H1 (cell line): ENCODE results near the gene PABPC1L2A. TPM values are rescaled to one million over a fixed set of nuclear protein-coding genes. Genes with fewer than 3 reads are reported as not detected.

Experiments
- CTCF ChIA-PET: fragments of 300-600 bp; sonication (Branson Sonifier 250); formaldehyde crosslinking; loops from one replicate; lab custom pipeline; 2021; ENCODE audit not compliant: partially characterized antibody; lab: Charles Lee
- POLR2A ChIA-PET: fragments of 300-600 bp; sonication (Branson Sonifier 250); formaldehyde crosslinking; loops from one replicate; lab custom pipeline; 2021; ENCODE audit warnings: inconsistent platforms; ENCODE audit not compliant: partially characterized antibody; lab: Charles Lee
- DNase-seq, 2 experiments: peaks; one replicate each; pipeline versions ENCODE4 v3.0.0 to v3.0.0-alpha.2; 2010 to 2022; ENCODE audit warnings: low spot score in 2 of 2, low read depth in 1 of 2, mixed read lengths in 1 of 2
- FAIRE-seq: peaks from 2 replicates; lab custom pipeline; 2011; peaks lifted over from hg19 to GRCh38; lab: Jason Lieb, UNC
- H2AFZ ChIP-seq: 2 replicates; pipeline ENCODE4 v1.8.1; 2012; ENCODE audit warnings: low read length, inconsistent platforms
- H2AK5ac ChIP-seq: 2 replicates; pipeline ENCODE4 v1.6.1; 2013; ENCODE audit warnings: low read depth, low read length
- H2BK120ac ChIP-seq: replicated peaks from 2 replicates; pipeline ENCODE3; 2013; ENCODE audit warnings: low read depth, low read length, inconsistent platforms
- H2BK12ac ChIP-seq: 2 replicates; pipeline ENCODE4 v1.6.1; 2013; ENCODE audit warnings: low read depth, low read length
- H2BK15ac ChIP-seq: 2 replicates; pipeline ENCODE4 v1.6.1; 2013; ENCODE audit warnings: low read length
- H2BK20ac ChIP-seq: 2 replicates; pipeline ENCODE4 v1.6.1; 2013; ENCODE audit warnings: low read length
- H2BK5ac ChIP-seq: 2 replicates; pipeline ENCODE4 v1.6.1; 2013; ENCODE audit warnings: low read depth, low read length
- H3K14ac ChIP-seq: 2 replicates; pipeline ENCODE4 v1.6.1; 2013; ENCODE audit warnings: inconsistent platforms; ENCODE audit not compliant: insufficient read length
- H3K18ac ChIP-seq: 2 replicates; pipeline ENCODE4 v1.6.1; 2013; ENCODE audit warnings: low read length; ENCODE audit errors: extremely low read depth
- H3K23ac ChIP-seq: 2 replicates; pipeline ENCODE4 v1.6.1; 2013; ENCODE audit warnings: inconsistent platforms; ENCODE audit not compliant: insufficient read length
- H3K23me2 ChIP-seq: 2 replicates; pipeline ENCODE4 v1.6.1; 2013; ENCODE audit warnings: low read depth, low read length
- H3K27ac ChIP-seq: 2 replicates; pipeline ENCODE4 v1.6.1; 2011; ENCODE audit warnings: low read depth, low read length, inconsistent platforms
- H3K27me3 ChIP-seq, 4 experiments: replicated peaks in 1 of 4; 1 replicate in 1 of 4; 2 replicates in 3 of 4; pipeline versions ENCODE4 v1.6.1 to v1.8.1; 2011 to 2013; ENCODE audit warnings: low read length in 3 of 4, mild to moderate bottlenecking in 3 of 4, inconsistent platforms in 2 of 4, mixed read lengths in 2 of 4, moderate library complexity in 1 of 4; ENCODE audit not compliant: control insufficient read depth in 3 of 4, insufficient read depth in 3 of 4; ENCODE audit errors: extremely low read depth in 1 of 4
- H3K36me3 ChIP-seq, 4 experiments: 2 replicates each; pipeline versions ENCODE4 v1.6.1 to v1.8.1; 2011 to 2013; ENCODE audit warnings: mild to moderate bottlenecking in 4 of 4, low read length in 3 of 4, moderate library complexity in 2 of 4, control low read depth in 1 of 4, inconsistent platforms in 1 of 4; ENCODE audit not compliant: insufficient read depth in 4 of 4, control insufficient read depth in 2 of 4
- H3K4ac ChIP-seq: replicated peaks from 2 replicates; pipeline ENCODE3; 2013; ENCODE audit warnings: low read length, low read depth, mixed read lengths, inconsistent platforms; ENCODE audit not compliant: insufficient read length
- H3K4me1 ChIP-seq, 4 experiments: replicated peaks in 1 of 4; 1 replicate in 1 of 4; 2 replicates in 3 of 4; pipeline versions ENCODE4 v1.6.1 to v1.8.1; 2011 to 2013; ENCODE audit warnings: low read length in 3 of 4, inconsistent platforms in 2 of 4, mixed read lengths in 1 of 4; ENCODE audit not compliant: insufficient read depth in 4 of 4, control insufficient read depth in 3 of 4
- H3K4me2 ChIP-seq, 2 experiments: 2 replicates each; pipeline versions ENCODE4 v1.6.1 to v1.8.1; 2011 to 2013; ENCODE audit warnings: low read depth in 2 of 2, low read length in 2 of 2, control low read depth in 1 of 2, inconsistent platforms in 1 of 2, mild to moderate bottlenecking in 1 of 2; ENCODE audit not compliant: insufficient read depth in 1 of 2
- H3K4me3 ChIP-seq, 4 experiments: fragments of 200-600, 300-600 bp in 1 of 4; sonication (generic), shearing (Covaris generic), sonication (Bioruptor Twin) in 1 of 4; 2 replicates each; pipeline versions ENCODE4 v1.5.1 to v1.8.1; 2011 to 2016; ENCODE audit warnings: low read length in 4 of 4, low read depth in 3 of 4, control low read depth in 2 of 4, inconsistent platforms in 2 of 4, mild to moderate bottlenecking in 2 of 4, mixed read lengths in 1 of 4, moderate library complexity in 1 of 4; ENCODE audit not compliant: insufficient read depth in 2 of 4; ENCODE audit errors: extremely low read depth in 1 of 4
- H3K56ac ChIP-seq: replicated peaks from 2 replicates; pipeline ENCODE3; 2013; ENCODE audit warnings: low read depth, mild to moderate bottlenecking, mixed read lengths, low read length, inconsistent platforms; ENCODE audit not compliant: insufficient read length
- H3K79me1 ChIP-seq: 2 replicates; pipeline ENCODE4 v1.6.1; 2013; ENCODE audit warnings: low read depth, low read length, control low read depth
- H3K79me2 ChIP-seq, 2 experiments: 2 replicates each; pipeline versions ENCODE4 v1.6.1 to v1.8.1; 2012 to 2013; ENCODE audit warnings: low read length in 2 of 2, mild to moderate bottlenecking in 2 of 2, inconsistent platforms in 1 of 2; ENCODE audit not compliant: insufficient read depth in 2 of 2, control insufficient read depth in 1 of 2
- H3K9ac ChIP-seq, 4 experiments: replicated peaks in 1 of 4; 1 replicate in 1 of 4; 2 replicates in 3 of 4; pipeline versions ENCODE4 v1.6.1 to v1.8.1; 2011 to 2013; ENCODE audit warnings: low read depth in 3 of 4, low read length in 3 of 4, control low read depth in 2 of 4, mild to moderate bottlenecking in 2 of 4, moderate library complexity in 2 of 4, inconsistent platforms in 1 of 4; ENCODE audit errors: extremely low read depth in 1 of 4
- H3K9me3 ChIP-seq, 2 experiments: 2 replicates each; pipeline versions ENCODE4 v1.6.1 to v1.8.1; 2012 to 2013; ENCODE audit warnings: mild to moderate bottlenecking in 2 of 2, moderate library complexity in 2 of 2, control low read depth in 1 of 2, inconsistent platforms in 1 of 2, low read depth in 1 of 2, low read length in 1 of 2, mixed read lengths in 1 of 2; ENCODE audit not compliant: insufficient read depth in 2 of 2
- H4K20me1 ChIP-seq, 2 experiments: replicated peaks in 1 of 2; 2 replicates each; pipeline versions ENCODE3 to v1.8.1; 2011 to 2013; ENCODE audit warnings: inconsistent platforms in 2 of 2, low read length in 2 of 2, mild to moderate bottlenecking in 1 of 2; ENCODE audit not compliant: insufficient read depth in 2 of 2, control insufficient read depth in 1 of 2
- H4K5ac ChIP-seq: 2 replicates; pipeline ENCODE4 v1.6.1; 2013; ENCODE audit warnings: low read length, low read depth, mixed read lengths, inconsistent platforms; ENCODE audit not compliant: insufficient read length
- H4K8ac ChIP-seq: 2 replicates; pipeline ENCODE4 v1.8.0; 2013; ENCODE audit warnings: mild to moderate bottlenecking, moderate library complexity, low read length, inconsistent platforms; ENCODE audit not compliant: insufficient read depth; ENCODE audit errors: extremely low read depth
- H4K91ac ChIP-seq: replicated peaks from 2 replicates; pipeline ENCODE3; 2013; ENCODE audit warnings: low read length, mixed read lengths, inconsistent platforms; ENCODE audit not compliant: insufficient read length
- EGR1 ChIP-seq: IDR thresholded peaks from 2 replicates; pipeline ENCODE4 v1.6.1; 2011; ENCODE audit warnings: low read depth, low read length, borderline replicate concordance
- EP300 ChIP-seq, 2 experiments: IDR thresholded peaks; 1 replicate in 1 of 2; 2 replicates in 1 of 2; pipeline ENCODE4 v1.6.1; 2011 to 2012; ENCODE audit warnings: low read depth in 2 of 2, low read length in 2 of 2, mild to moderate bottlenecking in 2 of 2, borderline replicate concordance in 1 of 2, inconsistent platforms in 1 of 2, moderate library complexity in 1 of 2
- HDAC2 ChIP-seq, 2 experiments: fragments of 300-600 bp in 1 of 2; sonication (generic) in 1 of 2; IDR thresholded peaks; 2 replicates each; pipeline ENCODE4 v1.6.1; 2011 to 2012; ENCODE audit warnings: low read depth in 2 of 2, low read length in 2 of 2, mild to moderate bottlenecking in 2 of 2, moderate library complexity in 2 of 2, borderline replicate concordance in 1 of 2, inconsistent platforms in 1 of 2
- KDM5A ChIP-seq: fragments of 200-600 bp; IDR thresholded peaks from 2 replicates; pipeline ENCODE4 v1.7.1; 2012; ENCODE audit warnings: mild to moderate bottlenecking, low read length, inconsistent platforms, mixed read lengths
- MAFK ChIP-seq: IDR thresholded peaks from 2 replicates; pipeline ENCODE4 v1.6.1; 2012; ENCODE audit warnings: low read depth, mild to moderate bottlenecking, improper control_type of control experiment, low read length
- RFX5 ChIP-seq: IDR thresholded peaks from 2 replicates; pipeline ENCODE4 v1.6.1; 2011; ENCODE audit warnings: low read depth, low read length, improper control_type of control experiment, borderline replicate concordance
- SAP30 ChIP-seq: fragments of 300-600 bp; sonication (generic); IDR thresholded peaks from 2 replicates; pipeline ENCODE4 v1.7.1; 2012; ENCODE audit warnings: low read length, moderate library complexity, mild to moderate bottlenecking, inconsistent platforms; ENCODE audit not compliant: insufficient read depth, insufficient replicate concordance
- SIN3A ChIP-seq, 2 experiments: IDR thresholded peaks in 1 of 2; conservative IDR thresholded peaks in 1 of 2; 2 replicates each; pipeline ENCODE4 v1.6.1; 2011 to 2012; ENCODE audit warnings: low read length in 2 of 2, improper control_type of control experiment in 1 of 2, low read depth in 1 of 2, mild to moderate bottlenecking in 1 of 2
- TCF12 ChIP-seq: IDR thresholded peaks from 2 replicates; pipeline ENCODE4 v1.6.1; 2011; ENCODE audit warnings: low read depth, mild to moderate bottlenecking, low read length
- WGBS, 2 experiments: shearing (Covaris generic) in 1 of 2; methylation state at CpG; one replicate each; pipeline versions ENCODE4 v1.1.6 to v1.1.7; 2013 to 2015; ENCODE audit warnings: low lambda C conversion rate in 2 of 2, mixed read lengths in 2 of 2, inconsistent platforms in 1 of 2, low coverage in 1 of 2, missing lambda C conversion rate in 1 of 2; ENCODE audit not compliant: insufficient replicate concordance in 2 of 2, insufficient coverage in 1 of 2, insufficient read length in 1 of 2; ENCODE audit errors: extremely low coverage in 1 of 2, missing lambda C conversion rate in 1 of 2; 5-methylcytosine and 5-hydroxymethylcytosine counted together
- polyA plus RNA-seq, 7 experiments: library from polyadenylated mRNA; depleted of rRNA in 3 of 7; stranded (reverse) in 5 of 7; unstranded in 2 of 7; fragments of >200 nt in 5 of 7; fragments of 200-250 nt in 2 of 7; gene quantifications; 1 replicate in 5 of 7; 2 replicates in 1 of 7; 4 replicates in 1 of 7; pipeline versions ENCODE4 v1.2.1 to v1.2.3, GENCODE V29; 2011 to 2013; ENCODE audit warnings: missing spikeins in 2 of 7, mixed read lengths in 2 of 7
- total RNA-seq: library from RNA; stranded (reverse); fragmentation: NEBNext Ultra II Directional; extraction: Animal tissue kit (Norgen Biotek cat#: 25700); gene quantifications from 2 replicates; pipeline ENCODE4 v1.2.1, GENCODE V29; 2021
- TF ChIP-seq, protein P1 (sequence below): IDR thresholded peaks from 2 replicates; pipeline ENCODE4 v1.6.1; 2011; ENCODE audit warnings: low read length, improper control_type of control experiment

PABPC1L2A gene
- total and polyA plus RNA-seq, 2 of the 8 experiments (the other 6 are each of a cell fraction or from before 2014, with no cell fraction given), result 0.32 to 0.83 TPM

DNA sequence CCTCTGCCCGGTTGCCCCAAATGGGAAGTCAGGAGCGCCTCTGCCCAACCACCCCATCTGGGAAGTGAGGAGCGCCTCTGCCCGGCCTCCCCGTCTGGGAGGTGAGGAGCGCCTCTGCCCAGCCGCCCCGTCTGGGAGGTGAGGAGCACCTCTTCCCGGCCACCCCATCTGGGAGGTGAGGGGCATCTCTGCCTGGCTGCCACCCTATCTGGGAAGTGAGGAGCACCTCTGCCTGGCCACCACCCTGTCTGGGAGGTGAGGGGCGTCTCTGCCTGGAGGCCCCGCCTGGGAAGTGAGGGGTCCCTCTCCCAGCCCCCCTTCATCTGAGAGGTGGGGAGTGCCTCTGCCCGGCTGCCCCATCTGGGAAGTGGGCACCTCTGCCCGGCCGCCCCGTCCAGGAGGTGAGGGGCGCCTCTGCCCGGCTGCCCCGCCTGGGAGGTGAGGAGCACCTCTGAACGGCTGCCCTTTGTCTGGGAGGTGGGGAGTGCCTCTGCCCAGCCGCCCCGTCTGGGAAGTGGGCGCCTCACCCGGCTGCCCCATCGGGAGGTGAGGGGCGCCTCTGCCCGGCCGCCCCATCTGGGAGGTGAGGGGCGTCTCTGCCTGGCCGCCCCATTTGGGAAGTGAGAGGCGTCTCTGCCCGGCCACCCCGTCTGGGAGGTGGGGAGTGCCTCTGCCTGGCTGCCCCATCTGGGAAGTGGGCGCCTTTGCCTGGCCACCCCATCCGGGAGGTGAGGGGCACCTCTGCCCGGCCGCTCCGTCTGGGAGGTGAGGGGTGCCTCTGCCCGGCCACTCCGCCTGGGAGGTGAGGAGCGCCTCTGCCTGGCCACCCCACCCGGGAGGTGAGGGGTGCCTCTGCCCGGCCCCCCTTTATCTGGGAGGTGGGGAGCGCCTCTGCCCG, 10.6 kb downstream of the PABPC1L2A start:
- H2BK5ac ChIP-seq, result no peak overlapping the region
- H3K79me2 ChIP-seq, result no peaks in the 10 kb centered on the region
- FAIRE-seq, result no peak
- H3K4me2 ChIP-seq, result no peak overlapping the region
- CTCF ChIA-PET, result no interaction called here
- no peaks in the 10 kb centered on the region for H4K20me1 ChIP-seq
- no peak overlapping the region for H4K5ac ChIP-seq
- WGBS, 2 experiments, result no CpG with 5 or more reads among the region's 44 CpGs
- H3K23me2 ChIP-seq, result no peaks in the 10 kb centered on the region
- H2AK5ac ChIP-seq, result no peak overlapping the region
- POLR2A ChIA-PET, result no interaction called here
- H3K4me1 ChIP-seq, result no peaks in the 10 kb centered on the region
- no peak overlapping the region for H2BK120ac ChIP-seq
- no peak overlapping the region for H3K4ac ChIP-seq
- H2AFZ ChIP-seq, result no peak overlapping the region
- H4K8ac ChIP-seq, result no peak overlapping the region
- H3K18ac ChIP-seq, result no peak overlapping the region
- DNase-seq, result no peak
- peaks cover 0 to 28% of the 10 kb centered on the region in 2 experiments; a peak in 2 of 4 replicates for H3K9me3 ChIP-seq
- H3K14ac ChIP-seq, result no peak overlapping the region
- H3K27me3 ChIP-seq, result no peaks in the 10 kb centered on the region
- no peak overlapping the region for H2BK20ac ChIP-seq
- H2BK12ac ChIP-seq, result no peak overlapping the region
- no peak overlapping the region for H3K27ac ChIP-seq
- no peak overlapping the region for H3K9ac ChIP-seq
- H3K23ac ChIP-seq, result no peak overlapping the region
- no peak overlapping the region for H4K91ac ChIP-seq
- no peak overlapping the region for H2BK15ac ChIP-seq
- H3K79me1 ChIP-seq, result no peaks in the 10 kb centered on the region
- no peak overlapping the region for H3K56ac ChIP-seq
- H3K36me3 ChIP-seq, result no peaks in the 10 kb centered on the region; a peak in 1 of 8 replicates
- H3K4me3 ChIP-seq, result no peak overlapping the region
- TF ChIP-seq EP300 (IDR thresholded peaks at IDR 0.05; ENCODE audit: borderline replicate concordance in 1 of 2, low read depth in 2 of 2, low read length in 2 of 2), result no peak
- TF ChIP-seq SIN3A (conservative IDR thresholded peaks at IDR 0.05 in 1 of 2, IDR thresholded peaks at IDR 0.05 in 1 of 2; ENCODE audit: low read depth in 1 of 2, low read length in 2 of 2), result no peak
- no peak for TF ChIP-seq HDAC2 (IDR thresholded peaks at IDR 0.05; ENCODE audit: borderline replicate concordance in 1 of 2, low read depth in 2 of 2, low read length in 2 of 2)
- no peak for TF ChIP-seq RFX5
- no peak for TF ChIP-seq SAP30
- no peak for TF ChIP-seq MAFK
- TF ChIP-seq TCF12, result no peak
- no peak for TF ChIP-seq KDM5A
- TF ChIP-seq, protein P1, sequence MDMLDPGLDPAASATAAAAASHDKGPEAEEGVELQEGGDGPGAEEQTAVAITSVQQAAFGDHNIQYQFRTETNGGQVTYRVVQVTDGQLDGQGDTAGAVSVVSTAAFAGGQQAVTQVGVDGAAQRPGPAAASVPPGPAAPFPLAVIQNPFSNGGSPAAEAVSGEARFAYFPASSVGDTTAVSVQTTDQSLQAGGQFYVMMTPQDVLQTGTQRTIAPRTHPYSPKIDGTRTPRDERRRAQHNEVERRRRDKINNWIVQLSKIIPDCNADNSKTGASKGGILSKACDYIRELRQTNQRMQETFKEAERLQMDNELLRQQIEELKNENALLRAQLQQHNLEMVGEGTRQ, result no peak
- TF ChIP-seq EGR1, result no peak
